DOHH2 (cell line): Measurements from ENCODE around the gene CYSRT1.

Experiments used
- H3F3A ChIP-seq: fragments of 200-600 bp; sonication (generic), shearing (Covaris generic); 2 replicates; pipeline ENCODE4 v1.6.0; 2016; ENCODE audit warnings: antibody characterized with exemption, mild to moderate bottlenecking; ENCODE audit not compliant: control insufficient read depth, insufficient read depth
- H3K27ac ChIP-seq: fragments of 200-600 bp; sonication (generic); 2 replicates; pipeline ENCODE4 v1.5.1; 2014; ENCODE audit warnings: low read depth, mild to moderate bottlenecking, low read length, moderate library complexity
- H3K27me3 ChIP-seq: fragments of 200-600 bp; sonication (generic); 2 replicates; pipeline ENCODE4 v1.6.1; 2014; ENCODE audit warnings: mild to moderate bottlenecking, low read length, mixed read lengths; ENCODE audit not compliant: control insufficient read depth
- H3K36me3 ChIP-seq: fragments of 200-600 bp; sonication (generic); 2 replicates; pipeline ENCODE4 v1.6.1; 2014; ENCODE audit warnings: mild to moderate bottlenecking, low read length, moderate library complexity, mixed read lengths; ENCODE audit not compliant: control insufficient read depth
- H3K4me1 ChIP-seq: fragments of 200-600 bp; sonication (generic); 2 replicates; pipeline ENCODE4 v1.6.1; 2014; ENCODE audit warnings: mild to moderate bottlenecking, low read length, mixed read lengths; ENCODE audit not compliant: control insufficient read depth
- H3K4me2 ChIP-seq: fragments of 200-600 bp; sonication (generic); 2 replicates; pipeline ENCODE4 v1.6.0; 2014; ENCODE audit warnings: mild to moderate bottlenecking, low read length, moderate library complexity
- H3K4me3 ChIP-seq: fragments of 200-600 bp; sonication (generic); 2 replicates; pipeline ENCODE4 v1.5.1; 2014; ENCODE audit warnings: mild to moderate bottlenecking, low read length, mixed read lengths
- H3K79me2 ChIP-seq: fragments of 200-600 bp; sonication (generic); 2 replicates; pipeline ENCODE4 v1.6.1; 2014; ENCODE audit warnings: mild to moderate bottlenecking, low read length, mixed read lengths; ENCODE audit not compliant: control insufficient read depth
- H3K9me2 ChIP-seq: fragments of 200-600 bp; sonication (generic); replicated peaks from 2 replicates; pipeline ENCODE4 v1.6.1; 2014; ENCODE audit warnings: mild to moderate bottlenecking, low read length, mixed read lengths; ENCODE audit not compliant: control insufficient read depth
- H3K9me3 ChIP-seq: fragments of 200-600 bp; sonication (generic); 2 replicates; pipeline ENCODE4 v1.6.1; 2014; ENCODE audit warnings: antibody characterized with exemption, low read length, mixed read lengths; ENCODE audit not compliant: control insufficient read depth, insufficient read depth
- H4K20me1 ChIP-seq: fragments of 200-600 bp; sonication (generic); 2 replicates; pipeline ENCODE4 v1.6.0; 2014; ENCODE audit warnings: low read depth, mild to moderate bottlenecking, antibody characterized with exemption, low read length, moderate library complexity; ENCODE audit not compliant: control insufficient read depth, insufficient read depth
- CTCF ChIP-seq: fragments of 200-600 bp; sonication (generic); IDR thresholded peaks from one replicate; pipeline ENCODE4 v1.5.1; 2014; ENCODE audit warnings: antibody characterized with exemption, mild to moderate bottlenecking, low read depth, low read length; ENCODE audit not compliant: poor library complexity, severe bottlenecking
- EZH2phosphoT487 ChIP-seq: fragments of 200-600 bp; sonication (generic); IDR thresholded peaks from 2 replicates; pipeline ENCODE4 v1.6.1; 2017; ENCODE audit warnings: borderline replicate concordance, mild to moderate bottlenecking, antibody characterized with exemption, low read length, moderate library complexity, mixed read lengths

The CYSRT1 gene

GRCh38 chr9:137247916-137248175, 22.9 kb downstream of the CYSRT1 start:
- H3K36me3 ChIP-seq: peaks cover 12% of the 10 kb centered on the region
- peaks cover 2% of the 10 kb centered on the region for H3K79me2 ChIP-seq
- peaks cover 9% of the 10 kb centered on the region for H4K20me1 ChIP-seq
- TF ChIP-seq CTCF (no peak), EZH2phosphoT487 (no peak)
- H3K9me3 ChIP-seq: no peaks in the 10 kb centered on the region
- H3K4me2 ChIP-seq: no peak overlapping the region
- H3K27ac ChIP-seq: no peak overlapping the region
- H3K4me3 ChIP-seq: no peak overlapping the region
- peaks cover 37% of the 10 kb centered on the region for H3K4me1 ChIP-seq
- peaks cover 5% of the 10 kb centered on the region; the same call in 1 of the 2 replicates for H3F3A ChIP-seq
- H3K9me2 ChIP-seq: no peaks in the 10 kb centered on the region
- H3K27me3 ChIP-seq: no peaks in the 10 kb centered on the region

- Histone ChIP-seq H4K20me1 (no peaks in the 10 kb centered on the region), H3K9me2 (no peaks in the 10 kb centered on the region), H3K79me2 (peaks cover 4% of the 10 kb centered on the region), H3K4me2 (no peak overlapping the region), H3K9me3 (no peaks in the 10 kb centered on the region), H3K36me3 (peaks cover 3% of the 10 kb centered on the region), H3K27me3 (no peaks in the 10 kb centered on the region), H3K4me1 (peaks cover 43% of the 10 kb centered on the region), H3K27ac (no peak overlapping the region), H3F3A (0 out of 2 replicates have a peak, but pooled peaks cover 3% of the 10 kb centered on the region), H3K4me3 (no peak overlapping the region)
- no peak for TF ChIP-seq CTCF
- no peak for TF ChIP-seq EZH2phosphoT487
Measured at GRCh38 chr9:137250329-137251193, 25.6 kb downstream of the CYSRT1 start.

- Histone ChIP-seq H3K9me3 (no peaks in the 10 kb centered on the region), H3K4me1 (peaks cover 41% of the 10 kb centered on the region), H3K9me2 (no peaks in the 10 kb centered on the region), H3K27me3 (no peaks in the 10 kb centered on the region), H3K27ac (no peak within 1 kb of the TSS), H3F3A (0 out of 2 replicates have a peak, but pooled peaks cover 3% of the 10 kb centered on the region), H3K79me2 (peaks cover 10% of the 10 kb centered on the region), H3K4me2 (no peak within 1 kb of the TSS), H3K36me3 (peaks cover 9% of the 10 kb centered on the region), H3K4me3 (no peak within 1 kb of the TSS), H4K20me1 (no peaks in the 10 kb centered on the region)
- TF ChIP-seq CTCF (no peak), EZH2phosphoT487 (no peak)
Measured at GRCh38 chr9:137251194-137251461, 26.2 kb downstream of the CYSRT1 start, which contains the start of gene STPG3. TSS of gene STPG3 (plus strand) at chr9:137251286. CDS start at chr9:137251287, 1 bp downstream.
